Measurements from ENCODE around the gene CSNK1G1.

CSNK1G1 gene

DNA sequence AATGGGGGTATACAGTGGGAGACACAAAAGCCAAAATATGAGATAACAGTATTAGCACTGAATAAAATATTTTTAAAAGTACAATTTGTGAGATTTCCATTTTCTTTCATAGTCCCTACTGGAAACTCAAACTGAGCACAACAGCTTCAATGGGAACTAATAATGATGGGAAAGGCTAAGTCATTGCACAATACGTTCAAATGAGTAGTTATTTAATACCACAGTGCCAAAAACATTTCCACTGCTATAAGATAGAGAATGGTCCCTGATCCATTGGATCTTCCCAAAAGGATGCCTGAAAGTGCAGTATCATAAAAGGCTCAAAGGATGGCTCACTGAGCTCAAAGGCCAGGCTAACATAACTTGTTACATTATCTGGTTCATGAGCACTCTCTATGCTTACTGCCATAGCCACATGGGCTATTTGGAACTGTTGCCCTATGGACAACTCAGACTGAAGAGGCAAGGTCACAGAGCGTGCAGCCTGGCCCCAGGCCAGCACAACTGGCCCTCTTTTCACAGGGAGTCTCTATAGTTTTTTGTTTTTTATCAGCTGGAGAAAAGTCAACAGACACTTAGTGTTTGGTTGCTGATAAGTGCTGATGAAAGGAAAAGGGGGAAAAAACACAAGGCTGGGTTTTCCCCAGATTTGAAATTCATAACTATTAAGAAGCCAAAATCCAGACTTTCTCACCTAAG lies 139.1 kb downstream of the CSNK1G1 start:
- in situ Hi-C loops (cut with HindIII; ENCODE audit: low pct_unique_long_range_greater_than_20kb, low sequenced_read_pairs): no loop called here
- DNase-seq (ENCODE audit: low read depth in 1 of 2, low spot score in 1 of 2): no peak
- no peak for TF ChIP-seq JUND (IDR thresholded peaks at IDR 0.05; ENCODE audit: low read depth)

- DNase-seq (ENCODE audit: low read depth in 1 of 2, low spot score in 1 of 2): no peak
- TF ChIP-seq JUND (IDR thresholded peaks at IDR 0.05; ENCODE audit: low read depth): no peak
- in situ Hi-C loops (cut with HindIII; ENCODE audit: low pct_unique_long_range_greater_than_20kb, low sequenced_read_pairs): no loop called here
Measured at GRCh38 chr15:64216196-64216595, 139.8 kb downstream of the CSNK1G1 start.

- DNase-seq (ENCODE audit: low read depth in 1 of 2, low spot score in 1 of 2): no peak
- TF ChIP-seq JUND (IDR thresholded peaks at IDR 0.05; ENCODE audit: low read depth): no peak
- in situ Hi-C loops (cut with HindIII; ENCODE audit: low pct_unique_long_range_greater_than_20kb, low sequenced_read_pairs): no loop called here
Measured at GRCh38 chr15:64213646-64214045, 142.3 kb downstream of the CSNK1G1 start.

DNA sequence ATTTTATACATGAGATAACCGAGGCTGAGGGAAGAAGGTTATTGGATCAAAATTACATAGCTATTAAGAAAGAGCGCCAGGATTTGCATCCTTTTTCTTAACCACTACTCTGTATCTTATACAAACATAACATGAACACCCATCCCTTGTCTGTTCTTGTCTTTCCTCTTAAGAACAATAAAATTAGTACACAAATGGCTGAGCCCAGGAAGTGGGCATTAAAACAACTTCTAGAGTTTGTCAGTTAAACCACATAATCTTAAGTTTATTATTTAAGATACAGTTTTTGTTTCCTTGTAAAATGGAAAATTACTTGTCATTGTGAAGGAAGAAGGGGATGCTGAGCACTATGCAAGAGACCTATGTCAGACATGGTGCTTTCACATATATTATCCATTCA lies 144.3 kb downstream of the CSNK1G1 start:
- in situ Hi-C loops (cut with HindIII; ENCODE audit: low pct_unique_long_range_greater_than_20kb, low sequenced_read_pairs): no loop called here
- TF ChIP-seq JUND (IDR thresholded peaks at IDR 0.05; ENCODE audit: low read depth): no peak
- DNase-seq (ENCODE audit: low read depth in 1 of 2, low spot score in 1 of 2): no peak

DNA sequence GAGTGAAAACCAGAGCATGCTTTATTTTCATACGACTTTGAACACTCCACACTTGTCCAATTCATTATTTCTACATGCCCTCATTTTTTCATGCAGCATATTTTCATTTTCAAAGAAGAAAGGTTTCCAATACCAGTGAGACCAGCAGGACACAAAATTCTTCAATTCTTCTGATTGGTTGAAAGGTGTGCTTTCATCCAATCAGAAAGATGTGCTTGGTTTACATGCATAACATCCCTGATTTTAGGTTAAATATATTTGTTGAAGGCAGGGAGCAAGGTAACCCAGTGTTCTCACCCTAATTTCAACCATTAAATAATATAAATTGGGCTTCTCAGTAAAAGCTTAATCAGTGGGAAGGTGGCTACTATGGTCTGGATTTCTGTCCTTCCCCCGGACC lies 145.6 kb downstream of the CSNK1G1 start:
- DNase-seq (ENCODE audit: low read depth in 1 of 2, low spot score in 1 of 2): no peak
- in situ Hi-C loops (cut with HindIII; ENCODE audit: low pct_unique_long_range_greater_than_20kb, low sequenced_read_pairs): no loop called here
- TF ChIP-seq JUND (IDR thresholded peaks at IDR 0.05; ENCODE audit: low read depth): no peak

- peak in 1 of 2 experiments; percentile 46 for DNase-seq (ENCODE audit: low read depth in 1 of 2, low spot score in 1 of 2)
- TF ChIP-seq JUND (IDR thresholded peaks at IDR 0.05; ENCODE audit: low read depth): no peak
- in situ Hi-C loops (cut with HindIII; ENCODE audit: low pct_unique_long_range_greater_than_20kb, low sequenced_read_pairs): no loop called here
Measured at GRCh38 chr15:64209680-64210334, 146.2 kb downstream of the CSNK1G1 start.

DNA sequence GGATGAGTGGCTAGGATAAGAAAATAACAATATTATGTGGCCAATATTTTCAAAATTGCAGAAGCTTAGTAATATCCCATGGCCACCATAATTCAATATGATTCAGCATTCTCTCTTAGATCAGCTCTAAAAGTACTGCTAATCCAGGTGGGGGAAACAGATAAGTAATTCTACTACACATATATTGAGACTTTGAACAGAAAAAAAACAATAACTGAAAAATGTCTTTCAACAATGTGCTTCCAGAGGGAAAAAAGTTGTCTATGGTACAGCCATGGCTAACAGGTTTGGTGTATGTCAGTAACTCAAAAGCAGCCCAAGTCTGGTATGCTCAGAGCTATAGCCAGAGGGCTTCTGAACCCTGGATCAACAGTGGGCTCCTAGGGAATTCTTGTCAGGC lies 150.8 kb downstream of the CSNK1G1 start:
- no peak for DNase-seq (ENCODE audit: low read depth in 1 of 2, low spot score in 1 of 2)
- TF ChIP-seq JUND (IDR thresholded peaks at IDR 0.05; ENCODE audit: low read depth): no peak
- in situ Hi-C loops (cut with HindIII; ENCODE audit: low pct_unique_long_range_greater_than_20kb, low sequenced_read_pairs): no loop called here

DNA sequence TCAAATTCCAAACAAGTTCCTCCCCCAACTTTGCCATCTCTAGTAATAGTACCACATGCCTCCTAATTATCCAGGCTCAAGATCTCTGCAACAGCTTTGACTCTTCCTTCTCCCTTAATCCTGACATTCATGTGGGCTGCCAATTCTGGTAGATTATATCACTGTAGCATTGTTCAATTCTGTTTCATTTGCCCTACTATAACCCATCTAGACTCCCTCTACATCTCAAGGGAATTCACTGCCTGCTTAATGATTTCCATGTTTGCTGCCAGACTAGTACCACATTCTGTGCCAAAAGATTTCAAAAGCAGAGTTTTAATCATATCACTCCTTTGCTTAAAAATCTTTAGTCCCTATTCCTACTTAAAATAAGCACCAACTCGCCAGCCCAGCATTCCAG lies 158.5 kb downstream of the CSNK1G1 start:
- no peak for TF ChIP-seq JUND (IDR thresholded peaks at IDR 0.05; ENCODE audit: low read depth)
- peak in 1 of 2 experiments; percentile 7 for DNase-seq (ENCODE audit: low read depth in 1 of 2, low spot score in 1 of 2)
- in situ Hi-C loops (cut with HindIII; ENCODE audit: low pct_unique_long_range_greater_than_20kb, low sequenced_read_pairs): no loop called here

GRCh38 chr15:64193971-64194370 lies 162.0 kb downstream of the CSNK1G1 start:
- no peak for DNase-seq (ENCODE audit: low read depth in 1 of 2, low spot score in 1 of 2)
- in situ Hi-C loops (cut with HindIII; ENCODE audit: low pct_unique_long_range_greater_than_20kb, low sequenced_read_pairs): no loop called here
- no peak for TF ChIP-seq JUND (IDR thresholded peaks at IDR 0.05; ENCODE audit: low read depth)

DNA sequence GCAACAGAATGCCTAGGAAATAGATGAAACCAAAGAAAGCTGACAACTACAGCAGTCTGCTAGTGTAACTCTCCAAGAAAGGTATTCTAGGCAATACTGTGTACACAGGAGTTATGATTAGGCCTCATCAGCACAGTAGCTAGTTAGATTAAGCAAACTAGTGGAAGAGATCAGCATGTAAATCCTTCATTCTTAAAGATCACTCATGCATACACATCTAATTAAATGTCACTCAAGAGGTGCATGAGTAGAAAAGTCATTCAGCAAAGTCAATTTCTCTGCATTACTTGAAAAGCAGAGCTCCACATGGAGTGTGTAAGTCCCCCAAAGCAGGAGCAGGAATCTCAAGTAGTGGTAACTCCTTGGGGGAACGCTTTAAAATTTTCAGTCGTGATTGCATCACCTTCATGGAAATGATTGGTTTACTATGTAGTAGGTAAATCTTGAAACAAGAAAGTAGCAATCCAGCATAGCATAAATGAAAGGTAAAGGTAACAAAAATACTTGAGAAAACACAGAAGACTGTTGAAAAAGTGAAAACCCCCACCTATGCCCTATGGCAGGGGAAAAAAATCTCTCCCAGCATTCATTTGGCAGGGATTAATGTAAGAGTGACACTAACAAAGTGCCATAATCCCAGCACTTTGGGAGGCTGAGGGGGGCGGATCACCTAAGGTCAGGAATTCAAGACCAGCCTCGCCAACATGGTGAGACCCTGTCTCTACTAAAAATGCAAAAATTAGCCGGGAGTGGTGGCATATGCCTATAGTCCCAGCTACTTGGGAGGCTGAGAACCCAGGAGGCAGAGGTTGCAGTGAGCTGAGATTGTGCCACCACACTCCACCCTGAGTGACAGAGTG lies 163.8 kb downstream of the CSNK1G1 start:
- no peak for DNase-seq (ENCODE audit: low read depth in 1 of 2, low spot score in 1 of 2)
- TF ChIP-seq JUND (IDR thresholded peaks at IDR 0.05; ENCODE audit: low read depth): no peak
- in situ Hi-C loops (cut with HindIII; ENCODE audit: low pct_unique_long_range_greater_than_20kb, low sequenced_read_pairs): no loop called here

GRCh38 chr15:64187396-64188191 lies 168.4 kb downstream of the CSNK1G1 start:
- no peak for DNase-seq (ENCODE audit: low read depth in 1 of 2, low spot score in 1 of 2)
- TF ChIP-seq JUND (IDR thresholded peaks at IDR 0.05; ENCODE audit: low read depth): no peak
- in situ Hi-C loops (cut with HindIII; ENCODE audit: low pct_unique_long_range_greater_than_20kb, low sequenced_read_pairs): no loop called here

All from T47D (cell line).